GM19025 (cell line): ENCODE results near the gene ZNF383.
"Not testable (repeated sequence)": the region's sequence is repeated elsewhere in the genome, so short reads cannot be mapped to it uniquely, and the experiment has no call there.

Source experiments
- ATAC-seq: cut with Tn5 transposase; IDR thresholded peaks from one replicate; pipeline ENCODE4 v1.9.1; 2021; ENCODE audit warnings: mild to moderate bottlenecking, low read depth, moderate library complexity; ENCODE audit not compliant: unreplicated experiment

Gene ZNF383

GRCh38 chr19:37292998-37293939, 75.3 kb downstream of the ZNF383 start:
- not testable (repeated sequence) for ATAC-seq

GRCh38 chr19:37294246-37294645, 76.2 kb downstream of the ZNF383 start:
- not testable (repeated sequence) for ATAC-seq
